Camera-type eye (tissue), 1 donor: ENCODE measurements around the gene GGTLC2. TPM values are rescaled to one million over a fixed set of nuclear protein-coding genes. Genes with fewer than 3 reads are reported as not detected.

Source experiments
- total RNA-seq: library from RNA; depleted of rRNA; stranded (reverse); fragments of >200 nt; gene quantifications from one replicate; pipeline ENCODE4 v1.2.3, GENCODE V29; 2014

Gene GGTLC2
- not detected for total RNA-seq

GRCh38 chr22:22644314-22644713 is at the start of gene GGTLC2:
Gene GGTLC2 (plus strand): TSS chr22:22644614. CDS start chr22:22646346, 1,732 bp downstream.

Other genes with a start within 250 kb of the GGTLC2 start
- 3.2 TPM for gene ZNF280B, start 135.9 kb upstream of the GGTLC2 start, total RNA-seq
- not detected for gene ZNF280A, start 124.3 kb upstream of the GGTLC2 start, total RNA-seq
- gene PRAME, start 85.3 kb upstream of the GGTLC2 start, total RNA-seq = not detected
- not detected for gene IGLL5, start 243.2 kb downstream of the GGTLC2 start, total RNA-seq